ENCODE measurements around the gene MAP4K1.

Gene MAP4K1

GRCh38 chr19:38617764-38618589, at the start of gene MAP4K1:
Gene MAP4K1 (minus strand): TSS chr19:38617953. CDS start chr19:38617895, 58 bp downstream.
- in situ Hi-C loops (cut with MboI; ENCODE audit: low sequenced_read_pairs), result no loop called here

GRCh38 chr19:38666663-38667511, 49.1 kb upstream of the MAP4K1 start:
- in situ Hi-C loops (cut with MboI; ENCODE audit: low sequenced_read_pairs), result no loop called here

- in situ Hi-C loops (cut with MboI; ENCODE audit: low sequenced_read_pairs), result no loop called here
These were observed 48.4 kb upstream of the MAP4K1 start for GRCh38 chr19:38665950-38666662.

- in situ Hi-C loops (cut with MboI; ENCODE audit: low sequenced_read_pairs), result no loop called here
These were observed 47.6 kb upstream of the MAP4K1 start for GRCh38 chr19:38665219-38665931.

- in situ Hi-C loops (cut with MboI; ENCODE audit: low sequenced_read_pairs), result no loop called here
These were observed 46.9 kb upstream of the MAP4K1 start for GRCh38 chr19:38664503-38665211.

- in situ Hi-C loops (cut with MboI; ENCODE audit: low sequenced_read_pairs), result no loop called here
These were observed 46.3 kb upstream of the MAP4K1 start for GRCh38 chr19:38663957-38664502.

GRCh38 chr19:38663156-38663651, 45.5 kb upstream of the MAP4K1 start:
- in situ Hi-C loops (cut with MboI; ENCODE audit: low sequenced_read_pairs), result no loop called here

- in situ Hi-C loops (cut with MboI; ENCODE audit: low sequenced_read_pairs), result no loop called here
These were observed 44.9 kb upstream of the MAP4K1 start for GRCh38 chr19:38662537-38663155.

- in situ Hi-C loops (cut with MboI; ENCODE audit: low sequenced_read_pairs), result no loop called here
These were observed 44.2 kb upstream of the MAP4K1 start for GRCh38 chr19:38661996-38662395.

- in situ Hi-C loops (cut with MboI; ENCODE audit: low sequenced_read_pairs), result no loop called here
These were observed 43.4 kb upstream of the MAP4K1 start for GRCh38 chr19:38661136-38661535.

GRCh38 chr19:38660724-38661123, 43.0 kb upstream of the MAP4K1 start:
- in situ Hi-C loops (cut with MboI; ENCODE audit: low sequenced_read_pairs), result no loop called here

GRCh38 chr19:38658462-38659306, 40.9 kb upstream of the MAP4K1 start:
- in situ Hi-C loops (cut with MboI; ENCODE audit: low sequenced_read_pairs), result no loop called here

- in situ Hi-C loops (cut with MboI; ENCODE audit: low sequenced_read_pairs), result no loop called here
These were observed 40.0 kb upstream of the MAP4K1 start for GRCh38 chr19:38657633-38658222.

GRCh38 chr19:38656171-38656981, 38.6 kb upstream of the MAP4K1 start:
- in situ Hi-C loops (cut with MboI; ENCODE audit: low sequenced_read_pairs), result no loop called here

- in situ Hi-C loops (cut with MboI; ENCODE audit: low sequenced_read_pairs), result no loop called here
These were observed 37.5 kb upstream of the MAP4K1 start for GRCh38 chr19:38655148-38655824.

- in situ Hi-C loops (cut with MboI; ENCODE audit: low sequenced_read_pairs), result no loop called here
These were observed 36.9 kb upstream of the MAP4K1 start for GRCh38 chr19:38654628-38655055.
